Measurements from ENCODE around the gene PPP2R5E. TPM values are rescaled to one million over a fixed set of nuclear protein-coding genes. Genes with fewer than 3 reads are reported as not detected.

PPP2R5E gene
- total and polyA plus RNA-seq, 2 of the 8 experiments (the other 6 are each of a cell fraction or from before 2014, with no cell fraction given): 6.8 to 64.6 TPM

- H3K9me3 ChIP-seq (ENCODE audit: insufficient read depth in 2 of 2, low read depth in 1 of 2, low read length in 1 of 2): no peaks in the 10 kb centered on the region
- no peak overlapping the region for H2BK5ac ChIP-seq (ENCODE audit: low read depth, low read length)
- peaks cover 2% of the 10 kb centered on the region; the same call in 1 of the 2 replicates for H3K79me1 ChIP-seq (ENCODE audit: low read depth, low read length)
- H4K5ac ChIP-seq (ENCODE audit: insufficient read length, low read depth, low read length): no peak overlapping the region
- H3K4me2 ChIP-seq (ENCODE audit: insufficient read depth in 1 of 2, low read depth in 2 of 2, low read length in 2 of 2): no peak overlapping the region
- no peak overlapping the region for H3K56ac ChIP-seq (replicated peaks; ENCODE audit: insufficient read length, low read depth, low read length)
- no peaks in the 10 kb centered on the region; a peak in 1 of 8 replicates for H3K36me3 ChIP-seq (ENCODE audit: control insufficient read depth in 2 of 4, insufficient read depth in 4 of 4, low read length in 3 of 4)
- no peak overlapping the region for H3K4ac ChIP-seq (replicated peaks; ENCODE audit: insufficient read length, low read depth, low read length)
- no peaks in the 10 kb centered on the region for H3K27me3 ChIP-seq (replicated peaks in 1 of 4; ENCODE audit: control insufficient read depth in 3 of 4, extremely low read depth in 1 of 4, insufficient read depth in 3 of 4, low read length in 3 of 4)
- H4K91ac ChIP-seq (replicated peaks; ENCODE audit: insufficient read length, low read length): no peak overlapping the region
- no peak overlapping the region for H3K23ac ChIP-seq (ENCODE audit: insufficient read length)
- peaks cover 0 to 74% of the 10 kb centered on the region in 2 experiments; a peak in 2 of 4 replicates for H3K79me2 ChIP-seq (ENCODE audit: control insufficient read depth in 1 of 2, insufficient read depth in 2 of 2, low read length in 2 of 2)
- H2BK20ac ChIP-seq (ENCODE audit: low read length): no peak overlapping the region
- H3K4me3 ChIP-seq (ENCODE audit: extremely low read depth in 1 of 4, insufficient read depth in 2 of 4, low read depth in 3 of 4, low read length in 4 of 4): no peak overlapping the region
- FAIRE-seq: no peak
- H3K18ac ChIP-seq (ENCODE audit: extremely low read depth, low read length): no peak overlapping the region
- POLR2A ChIA-PET (ENCODE audit: partially characterized antibody): no interaction called here
- H2BK12ac ChIP-seq (ENCODE audit: low read depth, low read length): no peak overlapping the region
- no peak overlapping the region for H3K9ac ChIP-seq (replicated peaks in 1 of 4; ENCODE audit: extremely low read depth in 1 of 4, low read depth in 3 of 4, low read length in 3 of 4)
- H2BK15ac ChIP-seq (ENCODE audit: low read length): no peak overlapping the region
- no peak overlapping the region for H4K8ac ChIP-seq (ENCODE audit: extremely low read depth, insufficient read depth, low read length)
- peaks cover 0 to 12% of the 10 kb centered on the region in 2 experiments for H4K20me1 ChIP-seq (replicated peaks in 1 of 2; ENCODE audit: control insufficient read depth in 1 of 2, insufficient read depth in 2 of 2, low read length in 2 of 2)
- H2BK120ac ChIP-seq (replicated peaks; ENCODE audit: low read depth, low read length): no peak overlapping the region
- H3K14ac ChIP-seq (ENCODE audit: insufficient read length): no peak overlapping the region
- CTCF ChIA-PET (ENCODE audit: partially characterized antibody): interaction anchor here (0.8 kb wide), 1 partner anchor 10 kb away, joined by 3 read pairs; no protein-coding TSS in a partner anchor
- no peak overlapping the region for H2AFZ ChIP-seq (ENCODE audit: low read length)
- H3K4me1 ChIP-seq (replicated peaks in 1 of 4; ENCODE audit: control insufficient read depth in 3 of 4, insufficient read depth in 4 of 4, low read length in 3 of 4): peaks cover 0 to 12% (median 7%) of the 10 kb centered on the region in 4 experiments; a peak in 5 of 7 replicates
- WGBS, 2 experiments (ENCODE audit: extremely low coverage in 1 of 2, insufficient coverage in 1 of 2, insufficient read length in 1 of 2, insufficient replicate concordance in 2 of 2, low coverage in 1 of 2, low lambda C conversion rate in 2 of 2, missing lambda C conversion rate in 1 of 2): 75% methylated on average over 5 of the region's 5 CpGs; no CpG with 5 or more reads in 1 of the 2 experiments
- H3K27ac ChIP-seq (ENCODE audit: low read depth, low read length): no peak overlapping the region
- no peak for DNase-seq (ENCODE audit: low read depth in 1 of 2, low spot score in 2 of 2)
- no peaks in the 10 kb centered on the region for H3K23me2 ChIP-seq (ENCODE audit: low read depth, low read length)
- no peak overlapping the region for H2AK5ac ChIP-seq (ENCODE audit: low read depth, low read length)
- TF ChIP-seq HDAC2 (IDR thresholded peaks at IDR 0.05; ENCODE audit: borderline replicate concordance in 1 of 2, low read depth in 2 of 2, low read length in 2 of 2) (no peak), PHF8 (conservative IDR thresholded peaks at IDR 0.05; ENCODE audit: low read depth, low read length) (no peak), ASH2L (IDR thresholded peaks at IDR 0.05; ENCODE audit: low read length) (no peak), HDAC6 (IDR thresholded peaks at IDR 0.05; ENCODE audit: low read depth, low read length) (no peak), JUND (IDR thresholded peaks at IDR 0.05; ENCODE audit: low read length) (no peak), KDM4A (IDR thresholded peaks at IDR 0.05; ENCODE audit: low read depth, low read length, severe bottlenecking) (no peak), CTBP2 (IDR thresholded peaks at IDR 0.05; ENCODE audit: borderline replicate concordance, insufficient read depth, insufficient read length, low read length) (no peak), GTF2F1 (IDR thresholded peaks at IDR 0.05; ENCODE audit: borderline replicate concordance, low read depth, low read length) (no peak), NRF1 (IDR thresholded peaks at IDR 0.05; ENCODE audit: low read depth, low read length) (no peak), YY1 (IDR thresholded peaks at IDR 0.05; ENCODE audit: low read depth, low read length) (no peak), SIX5 (IDR thresholded peaks at IDR 0.05; ENCODE audit: low read depth, low read length) (no peak), TAF1 (IDR thresholded peaks at IDR 0.05; ENCODE audit: low read depth, low read length) (no peak)
These were observed 110.9 kb downstream of the PPP2R5E start for GRCh38 chr14:63432228-63432627.

All from H1 (cell line).